Fibroblast of pulmonary artery (primary cell): ENCODE results near the gene NTRK2.

Experiments
- DNase-seq: peaks from one replicate; pipeline ENCODE4 v3.0.0-alpha.2; 2010; ENCODE audit warnings: low read depth
- H3K4me3 ChIP-seq: replicated peaks from 2 replicates; pipeline ENCODE4 v1.5.1; 2011; ENCODE audit warnings: low read depth, mild to moderate bottlenecking, control low read depth, low read length, moderate library complexity
- TF ChIP-seq, protein P1 (sequence below): IDR thresholded peaks from 2 replicates; pipeline ENCODE4 v1.5.1; 2011; ENCODE audit warnings: mild to moderate bottlenecking, control low read depth, low read length, inconsistent platforms; ENCODE audit errors: missing control alignments

The NTRK2 gene

DNA sequence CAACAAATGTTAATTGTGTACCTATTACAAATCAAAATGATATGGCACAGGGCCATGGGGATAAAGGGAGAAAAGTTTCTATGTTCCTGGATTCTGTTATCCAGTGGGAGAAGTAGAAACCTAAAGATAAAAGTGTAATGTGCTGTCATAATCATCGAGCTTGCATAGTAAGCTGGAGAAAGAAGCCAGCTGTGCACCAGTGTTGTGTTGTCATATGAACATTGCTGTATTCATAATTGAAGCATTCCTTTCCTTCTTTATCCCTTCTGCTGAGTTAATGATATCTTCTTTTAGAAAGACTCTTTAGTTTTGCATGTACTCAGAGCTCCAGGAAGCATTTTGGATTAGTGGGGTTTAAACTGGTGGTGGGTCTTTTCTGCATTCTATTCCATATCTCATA, 39.5 kb downstream of the NTRK2 start:
- TF ChIP-seq, protein P1, sequence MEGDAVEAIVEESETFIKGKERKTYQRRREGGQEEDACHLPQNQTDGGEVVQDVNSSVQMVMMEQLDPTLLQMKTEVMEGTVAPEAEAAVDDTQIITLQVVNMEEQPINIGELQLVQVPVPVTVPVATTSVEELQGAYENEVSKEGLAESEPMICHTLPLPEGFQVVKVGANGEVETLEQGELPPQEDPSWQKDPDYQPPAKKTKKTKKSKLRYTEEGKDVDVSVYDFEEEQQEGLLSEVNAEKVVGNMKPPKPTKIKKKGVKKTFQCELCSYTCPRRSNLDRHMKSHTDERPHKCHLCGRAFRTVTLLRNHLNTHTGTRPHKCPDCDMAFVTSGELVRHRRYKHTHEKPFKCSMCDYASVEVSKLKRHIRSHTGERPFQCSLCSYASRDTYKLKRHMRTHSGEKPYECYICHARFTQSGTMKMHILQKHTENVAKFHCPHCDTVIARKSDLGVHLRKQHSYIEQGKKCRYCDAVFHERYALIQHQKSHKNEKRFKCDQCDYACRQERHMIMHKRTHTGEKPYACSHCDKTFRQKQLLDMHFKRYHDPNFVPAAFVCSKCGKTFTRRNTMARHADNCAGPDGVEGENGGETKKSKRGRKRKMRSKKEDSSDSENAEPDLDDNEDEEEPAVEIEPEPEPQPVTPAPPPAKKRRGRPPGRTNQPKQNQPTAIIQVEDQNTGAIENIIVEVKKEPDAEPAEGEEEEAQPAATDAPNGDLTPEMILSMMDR: no peak
- H3K4me3 ChIP-seq: no peak overlapping the region
- DNase-seq: no peak

DNA sequence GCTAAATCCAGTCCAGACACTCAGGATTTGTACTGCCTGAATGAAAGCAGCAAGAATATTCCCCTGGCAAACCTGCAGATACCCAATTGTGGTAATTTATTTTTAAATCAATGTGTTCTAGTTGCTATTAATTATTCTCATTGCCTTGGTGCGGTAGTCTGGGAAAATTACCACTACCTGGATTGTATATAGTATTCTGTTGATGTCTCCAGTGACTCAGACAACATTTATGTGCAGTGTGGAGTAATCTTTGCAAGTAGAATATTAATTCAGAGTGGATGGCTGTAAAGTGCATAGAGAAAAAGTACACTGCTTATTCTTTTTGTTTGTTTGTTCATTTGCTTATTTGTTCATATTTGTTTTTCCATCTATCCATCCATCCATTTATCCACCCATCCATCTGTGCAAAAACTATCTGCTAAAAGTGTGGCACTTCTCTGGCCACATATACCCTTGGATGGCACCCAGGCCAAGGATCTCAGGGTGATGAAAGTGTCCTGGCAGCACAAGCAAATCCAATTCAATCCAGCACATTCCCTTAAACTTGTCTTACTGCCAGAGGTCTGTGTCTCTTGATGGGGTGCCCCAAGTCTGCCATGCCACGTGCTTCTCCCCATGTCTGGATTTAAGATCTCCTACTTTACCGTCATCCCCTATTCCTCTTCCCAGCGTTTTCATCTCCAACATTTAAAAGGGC, 41.3 kb downstream of the NTRK2 start:
- no peak for DNase-seq
- H3K4me3 ChIP-seq: no peak overlapping the region
- TF ChIP-seq, protein P1: no peak

DNA sequence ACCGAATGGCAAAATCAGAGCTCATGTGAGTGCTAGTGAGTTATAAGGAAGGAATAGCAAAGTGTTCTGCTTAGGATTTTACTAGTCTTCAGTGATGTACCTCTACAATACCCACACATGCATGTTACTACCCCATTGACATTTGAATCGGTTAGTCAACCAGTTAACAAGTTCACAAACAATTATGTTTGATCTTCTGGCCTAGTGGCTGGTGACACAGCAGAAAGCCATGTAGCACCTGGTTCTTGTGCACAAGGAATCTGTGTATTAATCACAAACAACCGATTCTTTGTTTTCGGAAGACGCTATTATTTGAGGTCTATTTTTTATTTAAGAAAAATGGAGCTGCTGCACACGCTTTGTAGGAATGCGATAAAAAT, 41.9 kb downstream of the NTRK2 start:
- DNase-seq: no peak
- no peak overlapping the region for H3K4me3 ChIP-seq
- TF ChIP-seq, protein P1: no peak

DNA sequence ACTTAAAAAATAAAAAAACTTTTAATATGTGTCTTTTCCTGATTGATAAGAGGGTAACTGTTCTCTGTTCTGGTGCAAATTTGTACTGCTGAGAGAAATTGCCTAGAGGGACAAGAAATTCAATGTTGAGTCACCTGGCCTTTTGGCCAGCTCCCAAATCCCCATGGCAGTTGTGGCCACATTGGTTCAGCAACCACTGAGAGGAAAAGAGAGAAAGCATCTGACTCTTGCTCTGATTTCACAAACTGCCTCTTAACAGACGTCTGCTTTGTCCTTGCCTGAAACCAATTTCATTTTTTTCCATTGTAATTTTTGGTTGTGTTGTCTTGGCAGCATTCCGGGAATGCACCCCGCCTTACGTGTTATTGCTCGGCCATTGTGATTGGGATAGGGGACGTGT, 42.4 kb downstream of the NTRK2 start:
- no peak overlapping the region for H3K4me3 ChIP-seq
- DNase-seq: peak; percentile 7
- TF ChIP-seq, protein P1: no peak

DNA sequence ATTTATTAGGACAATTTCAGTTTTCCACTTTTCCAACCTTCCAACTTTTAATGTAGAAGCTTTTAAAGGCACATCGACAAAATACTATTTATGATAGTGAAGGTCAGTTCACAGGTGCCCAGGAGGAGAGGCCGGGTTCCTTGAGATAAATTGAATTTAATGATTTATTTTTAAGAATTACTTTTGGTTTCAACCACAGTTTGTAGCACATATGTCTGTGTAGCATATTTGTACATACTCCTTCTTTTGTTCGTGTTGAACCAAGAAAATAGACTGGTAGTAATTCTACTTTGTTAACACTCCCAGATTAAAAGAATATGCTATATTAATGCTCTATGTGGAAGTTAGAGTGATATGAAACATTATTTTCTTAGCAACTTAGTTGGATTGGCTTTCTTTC, 46.7 kb downstream of the NTRK2 start:
- no peak for DNase-seq
- TF ChIP-seq, protein P1: no peak
- no peak overlapping the region for H3K4me3 ChIP-seq

DNA sequence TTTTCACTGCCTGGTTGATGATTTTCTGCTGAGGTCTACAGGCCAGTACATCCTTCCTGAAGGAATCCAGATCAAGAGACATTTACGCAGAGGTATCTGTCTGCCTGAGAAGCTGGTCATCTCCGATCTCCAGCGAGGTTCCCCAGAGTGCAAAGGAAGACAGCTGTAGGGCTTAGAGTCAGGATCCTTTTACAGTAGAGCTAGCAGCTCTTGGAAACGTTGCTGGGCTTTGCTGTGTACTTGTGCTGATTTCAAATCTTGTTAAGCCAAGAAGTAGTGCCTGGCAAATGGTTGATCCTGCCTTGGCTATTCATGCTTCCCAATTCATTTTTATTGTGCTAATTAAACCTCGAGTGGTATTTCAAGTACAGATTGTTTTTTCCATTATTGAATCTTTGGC, 48.9 kb downstream of the NTRK2 start:
- no peak for DNase-seq
- TF ChIP-seq, protein P1: no peak
- H3K4me3 ChIP-seq: no peak overlapping the region

DNA sequence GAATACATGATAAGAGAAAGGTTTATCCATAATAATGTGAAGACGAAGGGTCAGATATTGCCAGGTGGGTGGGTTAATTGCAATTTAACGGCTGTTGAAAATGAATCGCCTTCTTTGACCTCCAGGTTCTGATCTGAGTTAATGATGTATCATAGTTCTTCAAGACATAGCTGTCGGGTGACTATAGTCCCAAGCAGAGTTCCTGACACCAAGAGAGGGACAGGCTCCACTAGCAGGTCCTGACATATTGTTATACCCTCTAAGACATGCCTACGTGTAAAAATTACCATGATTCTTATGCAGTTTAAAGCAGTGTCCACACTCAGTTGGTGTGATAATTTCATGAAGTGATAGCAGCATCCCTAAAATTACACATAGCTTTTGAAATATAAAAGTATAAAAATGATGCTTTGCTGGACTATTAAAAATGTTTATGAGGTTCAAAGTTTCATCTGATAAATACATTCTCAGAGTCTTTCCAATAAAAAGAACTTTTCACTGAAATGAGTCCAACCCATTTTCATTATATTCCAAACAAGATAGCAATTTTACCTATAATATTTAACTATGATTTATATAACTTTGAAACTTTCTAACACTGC, 53.0 kb downstream of the NTRK2 start:
- DNase-seq: no peak
- H3K4me3 ChIP-seq: no peak overlapping the region
- TF ChIP-seq, protein P1: no peak
